AG04449 (cell line): ENCODE measurements around the gene CLUH.

ENCODE experiments used
- CTCF ChIA-PET: fragments of 350-600 bp; formaldehyde crosslinking; extraction: SDS; loops from one replicate; lab custom pipeline; 2021; ENCODE audit warnings: antibody characterized with exemption; lab: Yijun Ruan, JAX
- POLR2A ChIA-PET: fragments of 400-600, 350-600 bp; formaldehyde crosslinking; extraction: SDS; loops from one replicate; lab custom pipeline; 2020; ENCODE audit warnings: antibody characterized with exemption, inconsistent platforms; lab: Yijun Ruan, JAX
- DNase-seq: peaks from one replicate; pipeline ENCODE4 v3.0.0-alpha.2; 2010; ENCODE audit warnings: low read depth, low spot score
- H3K4me3 ChIP-seq: 2 replicates; pipeline ENCODE4 v1.5.1; 2011; ENCODE audit warnings: low read depth, mild to moderate bottlenecking, control low read depth, low read length
- TF ChIP-seq, protein P1 (sequence below): IDR thresholded peaks from one replicate; pipeline ENCODE4 v1.5.1; 2011; ENCODE audit warnings: mild to moderate bottlenecking, moderate library complexity, low read length, control low read depth, inconsistent platforms; ENCODE audit not compliant: insufficient read depth; ENCODE audit errors: missing control alignments

Gene CLUH

GRCh38 chr17:2712300-2713043 lies 908 bp upstream of the CLUH start:
- CTCF ChIA-PET, result no interaction called here
- TF ChIP-seq, protein P1, sequence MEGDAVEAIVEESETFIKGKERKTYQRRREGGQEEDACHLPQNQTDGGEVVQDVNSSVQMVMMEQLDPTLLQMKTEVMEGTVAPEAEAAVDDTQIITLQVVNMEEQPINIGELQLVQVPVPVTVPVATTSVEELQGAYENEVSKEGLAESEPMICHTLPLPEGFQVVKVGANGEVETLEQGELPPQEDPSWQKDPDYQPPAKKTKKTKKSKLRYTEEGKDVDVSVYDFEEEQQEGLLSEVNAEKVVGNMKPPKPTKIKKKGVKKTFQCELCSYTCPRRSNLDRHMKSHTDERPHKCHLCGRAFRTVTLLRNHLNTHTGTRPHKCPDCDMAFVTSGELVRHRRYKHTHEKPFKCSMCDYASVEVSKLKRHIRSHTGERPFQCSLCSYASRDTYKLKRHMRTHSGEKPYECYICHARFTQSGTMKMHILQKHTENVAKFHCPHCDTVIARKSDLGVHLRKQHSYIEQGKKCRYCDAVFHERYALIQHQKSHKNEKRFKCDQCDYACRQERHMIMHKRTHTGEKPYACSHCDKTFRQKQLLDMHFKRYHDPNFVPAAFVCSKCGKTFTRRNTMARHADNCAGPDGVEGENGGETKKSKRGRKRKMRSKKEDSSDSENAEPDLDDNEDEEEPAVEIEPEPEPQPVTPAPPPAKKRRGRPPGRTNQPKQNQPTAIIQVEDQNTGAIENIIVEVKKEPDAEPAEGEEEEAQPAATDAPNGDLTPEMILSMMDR, result no peak
- POLR2A ChIA-PET, result no interaction called here
- H3K4me3 ChIP-seq, result peak overlapping the region; percentile 74
- no peak for DNase-seq

- no peak for DNase-seq
- H3K4me3 ChIP-seq, result peak overlapping the region; percentile 74
- CTCF ChIA-PET, result no interaction called here
- POLR2A ChIA-PET, result interaction anchor here (1.5 kb wide), 1 partner anchor 14 kb away, joined by 3 read pairs; no protein-coding TSS in a partner anchor
- TF ChIP-seq, protein P1, result no peak
These were observed 559 bp downstream of the CLUH start for GRCh38 chr17:2710803-2711607.

- ChIA-PET POLR2A (interaction anchor here (1.5 kb wide), 1 partner anchor 14 kb away, joined by 3 read pairs; no protein-coding TSS in a partner anchor), CTCF (no interaction called here)
- H3K4me3 ChIP-seq, result peak overlapping the region; percentile 74
- TF ChIP-seq, protein P1, result no peak
- no peak for DNase-seq
These were observed 1.3 kb downstream of the CLUH start for GRCh38 chr17:2710071-2710802.

GRCh38 chr17:2709183-2709661 lies 2.3 kb downstream of the CLUH start:
- TF ChIP-seq, protein P1, result no peak
- CTCF ChIA-PET, result no interaction called here
- DNase-seq, result no peak
- H3K4me3 ChIP-seq, result 0 out of 2 replicates have a peak overlapping the region, but pooled peaks have one; percentile 3
- POLR2A ChIA-PET, result no interaction called here

DNA sequence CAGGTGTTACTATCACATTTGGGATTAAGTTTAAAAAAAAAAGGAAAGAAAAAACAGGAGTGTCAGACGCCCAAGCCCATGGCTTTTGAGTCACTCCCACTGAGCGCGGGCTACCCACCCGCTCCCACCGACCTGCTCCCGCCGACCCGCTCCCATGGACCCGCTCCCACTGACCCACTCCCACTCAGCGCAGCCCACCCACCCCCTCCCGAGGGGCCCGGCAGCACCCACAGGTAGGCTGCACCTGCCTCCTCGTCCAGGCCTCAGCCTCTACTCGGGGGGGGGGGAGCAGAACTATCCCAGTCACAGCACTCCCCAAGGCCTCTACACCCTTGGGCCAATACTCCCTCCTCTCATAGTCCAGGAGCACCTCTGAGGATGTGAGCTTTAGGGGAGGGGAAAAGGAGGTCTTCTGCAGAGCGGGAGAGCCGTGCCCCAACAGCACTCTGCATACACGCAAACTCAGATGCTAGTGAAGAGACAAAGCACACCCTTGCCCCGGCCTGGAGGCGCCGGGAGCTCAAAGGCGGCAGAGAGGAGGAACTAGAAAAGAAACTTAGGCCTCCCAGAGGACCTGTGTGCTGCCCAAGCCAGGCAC lies 2.9 kb downstream of the CLUH start:
- no peak for DNase-seq
- H3K4me3 ChIP-seq, result no peak overlapping the region
- TF ChIP-seq, protein P1, result no peak
- ChIA-PET POLR2A (no interaction called here), CTCF (no interaction called here)
